Limb (tissue), 2 donors: ENCODE measurements around the gene NRM.
"Not testable (repeated sequence)": the region's sequence is repeated elsewhere in the genome, so short reads cannot be mapped to it uniquely, and the experiment has no call there.

Experiments
- DNase-seq, 2 donors: peaks; one replicate each; pipeline ENCODE4 v3.0.0-alpha.2; 2016; ENCODE audit errors: extremely low spot score in 2 of 2

Gene NRM

DNA sequence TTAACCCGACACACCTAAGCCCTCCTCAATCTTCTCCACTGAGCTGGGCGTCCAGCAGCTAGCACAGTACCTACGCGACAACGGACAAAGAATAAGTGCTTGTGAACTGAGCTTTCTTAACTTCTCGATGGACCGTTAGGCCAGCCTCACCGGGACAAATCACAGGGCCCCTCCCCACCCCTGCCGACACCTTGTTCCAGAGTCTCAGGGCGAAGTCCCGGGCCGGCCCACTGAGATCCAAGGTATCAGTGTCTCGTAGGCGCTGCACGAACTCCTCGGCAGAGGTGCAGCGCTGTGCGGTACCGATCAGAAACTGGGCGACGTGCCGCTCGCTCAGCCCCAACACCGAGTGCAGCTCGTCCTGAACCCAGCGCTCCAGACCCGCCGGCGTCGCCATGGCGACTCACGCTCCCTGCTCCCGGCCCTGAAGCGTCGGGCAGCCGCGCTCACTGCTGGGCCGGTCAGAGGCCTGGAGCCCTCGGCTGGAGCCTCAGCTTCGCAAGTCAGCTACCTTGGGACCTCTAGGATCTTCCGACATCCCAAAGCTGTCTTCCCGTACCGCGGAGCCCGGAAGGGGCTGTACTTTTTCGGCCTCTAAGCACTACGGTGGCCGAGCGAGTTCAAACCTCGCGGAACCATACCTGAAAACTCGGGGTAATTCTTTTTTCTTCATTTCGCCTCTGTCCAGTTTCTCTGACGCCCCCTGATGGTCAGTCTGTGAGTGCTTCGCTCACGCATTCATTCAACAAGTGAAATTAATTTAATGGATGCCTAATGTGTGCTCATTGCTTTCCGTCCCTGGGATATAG is 18.1 kb downstream of the NRM start, which contains the start of gene DHX16:
Gene DHX16, minus strand, starts transcription at position 562 of the 809 bp plus-strand sequence. Its CDS starts 165 bp downstream, at position 397.
- DNase-seq, result peak; percentile 94 to 97

DNA sequence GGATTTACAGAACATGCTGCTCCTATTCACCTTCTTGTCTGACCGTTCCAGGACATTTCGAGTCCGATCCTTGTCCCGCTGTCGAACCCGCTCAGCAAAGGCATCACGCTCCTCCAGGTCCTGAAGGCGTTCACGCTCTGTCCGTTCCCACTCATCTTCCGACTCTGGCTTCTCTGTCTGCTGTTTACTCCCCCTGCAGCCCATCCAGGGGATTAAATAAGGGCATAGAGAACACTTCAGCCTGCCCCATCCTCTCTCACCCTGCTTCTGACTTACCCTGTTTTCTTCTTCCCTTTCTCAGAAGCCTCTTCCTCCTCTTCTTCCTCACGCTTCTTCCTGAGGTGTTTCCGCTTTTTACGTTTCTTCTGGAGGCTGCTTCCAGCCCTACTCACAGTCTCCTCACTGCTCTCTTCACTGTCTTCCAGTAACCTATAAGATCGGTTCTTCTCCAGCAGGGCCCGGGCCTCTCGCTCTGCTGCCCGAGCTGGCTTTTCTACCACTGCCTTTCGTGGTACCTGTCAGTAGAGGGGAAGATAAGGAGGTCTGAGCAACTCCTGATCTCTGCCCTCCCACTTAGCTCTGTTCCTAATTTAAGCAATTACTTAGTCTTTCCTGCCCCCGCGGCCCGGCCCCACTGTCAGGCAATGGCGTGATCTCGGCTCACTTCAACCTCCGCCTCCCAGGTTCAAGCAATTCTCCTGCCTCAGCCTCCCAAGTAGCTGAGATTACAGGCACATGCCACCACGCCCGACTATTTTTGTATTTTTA is 19.8 kb downstream of the NRM start:
- no peak for DNase-seq

DNA sequence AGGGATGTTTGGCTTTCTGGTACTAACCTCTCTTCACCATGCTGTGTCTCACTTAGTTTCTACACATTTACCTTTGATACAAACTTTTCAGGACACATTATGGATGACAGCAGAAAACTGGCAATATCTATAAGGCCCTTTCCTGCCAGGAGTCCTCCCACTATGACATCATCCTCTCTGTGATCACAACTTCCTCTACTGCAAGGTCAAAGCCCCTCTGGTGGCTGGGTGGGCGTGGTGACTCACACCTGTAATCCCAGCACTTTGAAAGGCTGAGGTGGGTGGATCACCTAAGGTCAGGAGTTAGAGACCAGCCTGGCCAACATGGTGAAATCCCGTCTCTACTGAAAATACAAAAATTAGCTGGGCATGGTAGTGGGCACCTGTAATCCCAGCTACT is 24.5 kb downstream of the NRM start:
- DNase-seq, result not testable (repeated sequence)

DNA sequence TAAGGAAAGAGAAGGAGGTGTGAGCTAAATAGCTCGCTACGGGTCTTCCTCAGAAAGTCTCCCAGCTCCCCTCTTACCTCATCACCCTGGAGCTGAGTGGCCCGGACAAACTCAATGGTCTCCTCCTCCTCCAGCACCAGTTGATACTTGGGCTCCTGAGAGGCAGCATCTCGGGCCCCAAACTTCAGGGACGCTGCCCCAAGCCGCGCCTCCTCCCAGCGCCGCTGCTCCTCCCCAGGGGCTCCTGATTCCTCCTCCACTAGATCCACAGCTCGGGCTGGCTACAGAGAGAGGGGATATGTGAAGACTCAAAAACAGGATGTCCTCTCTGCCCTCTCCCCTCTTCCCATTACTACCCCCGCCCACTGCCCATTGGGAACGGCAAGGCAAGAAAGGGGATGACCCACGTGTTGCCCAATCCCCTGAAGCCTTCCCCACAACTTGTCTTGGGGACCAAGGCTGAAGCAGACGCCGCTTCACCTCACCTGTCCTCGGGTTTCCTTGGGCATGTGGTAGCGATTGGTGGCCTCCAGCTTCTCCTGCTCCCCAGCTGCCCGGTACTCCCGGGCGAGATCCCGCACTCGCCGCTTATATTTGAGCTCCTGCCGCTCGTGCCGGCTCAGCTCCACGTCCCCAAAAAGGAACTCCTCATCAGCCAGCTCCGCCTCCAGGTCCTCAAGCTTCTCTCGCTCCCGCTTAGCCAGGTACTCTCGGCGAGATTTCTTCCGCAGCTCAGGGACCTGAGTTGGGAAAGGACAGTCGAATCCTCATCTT is 25.6 kb downstream of the NRM start:
- DNase-seq, result no peak

DNA sequence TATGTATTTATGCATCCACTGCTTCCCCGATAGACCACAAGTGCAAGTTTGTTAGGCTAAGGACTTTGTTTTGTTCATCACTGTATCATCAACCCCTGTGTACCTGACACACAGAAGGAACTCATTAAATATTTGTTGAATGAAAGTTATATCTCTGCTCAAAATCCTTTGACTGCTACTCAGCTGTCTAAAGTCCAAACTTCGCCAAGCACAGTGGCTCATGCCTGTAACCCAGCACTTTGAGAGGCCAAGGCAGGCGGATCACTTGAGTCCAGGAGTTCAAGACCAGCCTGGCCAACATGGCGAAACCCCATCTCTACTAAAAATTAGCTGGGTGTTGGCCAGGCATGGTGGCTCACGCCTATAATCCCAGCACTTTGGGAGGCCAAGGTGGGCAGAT is 32.9 kb downstream of the NRM start:
- DNase-seq, result not testable (repeated sequence)

DNA sequence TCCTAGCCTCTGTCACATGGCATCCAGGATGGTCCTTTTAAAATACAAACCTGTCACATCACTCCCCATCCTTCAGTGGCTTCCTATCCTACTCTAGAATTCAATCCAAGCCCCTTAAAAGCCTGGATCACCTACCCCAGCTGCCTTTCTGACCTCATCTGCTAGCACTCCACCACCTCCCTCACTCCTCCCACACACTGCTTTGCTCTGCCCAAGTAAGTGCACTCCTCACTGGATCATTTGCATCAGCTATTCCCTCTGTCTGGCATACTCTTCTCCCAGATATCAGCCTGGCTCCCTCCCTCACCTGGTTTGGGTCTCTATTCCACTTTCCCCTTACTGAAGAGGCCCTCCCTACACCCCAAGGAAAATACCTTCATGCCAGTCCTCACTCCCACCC is 33.3 kb downstream of the NRM start:
- DNase-seq, result no peak

DNA sequence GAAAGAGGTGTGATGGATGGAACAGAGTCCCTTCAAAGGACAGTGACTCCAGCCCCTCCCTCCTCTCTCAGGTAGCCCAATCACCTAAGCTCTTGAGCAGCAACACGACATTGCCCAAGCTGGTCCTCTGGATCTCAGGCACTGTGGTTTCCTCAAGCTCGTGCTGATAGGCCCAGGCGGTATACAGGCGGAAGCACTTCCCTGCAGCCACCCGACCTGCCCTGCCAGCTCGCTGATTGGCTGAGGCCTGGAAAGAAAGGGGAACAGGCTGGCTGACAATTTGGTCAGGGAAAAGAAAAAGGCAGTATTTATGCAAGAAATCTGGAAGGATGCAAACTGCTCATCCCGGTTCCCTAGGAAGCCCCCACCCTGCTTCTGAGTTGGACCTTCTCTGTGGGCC is 34.3 kb downstream of the NRM start:
- no peak for DNase-seq

DNA sequence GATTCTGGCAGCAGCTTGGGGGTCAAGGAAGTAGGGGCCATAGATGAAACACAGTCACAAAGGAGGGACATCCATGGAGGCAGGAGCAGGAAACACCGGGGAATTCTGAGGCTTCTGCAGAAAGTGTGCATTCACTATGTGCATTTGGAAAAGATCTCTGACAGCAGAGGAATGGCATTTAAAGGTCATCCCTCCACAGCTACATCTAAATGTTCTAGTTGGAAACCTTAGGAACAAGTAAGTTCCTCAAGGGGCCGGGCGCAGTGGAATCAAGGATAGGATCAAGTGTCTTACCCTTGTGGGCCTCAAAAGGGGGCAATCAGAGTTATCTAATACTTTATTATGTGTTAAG is 35.1 kb downstream of the NRM start:
- no peak for DNase-seq

DNA sequence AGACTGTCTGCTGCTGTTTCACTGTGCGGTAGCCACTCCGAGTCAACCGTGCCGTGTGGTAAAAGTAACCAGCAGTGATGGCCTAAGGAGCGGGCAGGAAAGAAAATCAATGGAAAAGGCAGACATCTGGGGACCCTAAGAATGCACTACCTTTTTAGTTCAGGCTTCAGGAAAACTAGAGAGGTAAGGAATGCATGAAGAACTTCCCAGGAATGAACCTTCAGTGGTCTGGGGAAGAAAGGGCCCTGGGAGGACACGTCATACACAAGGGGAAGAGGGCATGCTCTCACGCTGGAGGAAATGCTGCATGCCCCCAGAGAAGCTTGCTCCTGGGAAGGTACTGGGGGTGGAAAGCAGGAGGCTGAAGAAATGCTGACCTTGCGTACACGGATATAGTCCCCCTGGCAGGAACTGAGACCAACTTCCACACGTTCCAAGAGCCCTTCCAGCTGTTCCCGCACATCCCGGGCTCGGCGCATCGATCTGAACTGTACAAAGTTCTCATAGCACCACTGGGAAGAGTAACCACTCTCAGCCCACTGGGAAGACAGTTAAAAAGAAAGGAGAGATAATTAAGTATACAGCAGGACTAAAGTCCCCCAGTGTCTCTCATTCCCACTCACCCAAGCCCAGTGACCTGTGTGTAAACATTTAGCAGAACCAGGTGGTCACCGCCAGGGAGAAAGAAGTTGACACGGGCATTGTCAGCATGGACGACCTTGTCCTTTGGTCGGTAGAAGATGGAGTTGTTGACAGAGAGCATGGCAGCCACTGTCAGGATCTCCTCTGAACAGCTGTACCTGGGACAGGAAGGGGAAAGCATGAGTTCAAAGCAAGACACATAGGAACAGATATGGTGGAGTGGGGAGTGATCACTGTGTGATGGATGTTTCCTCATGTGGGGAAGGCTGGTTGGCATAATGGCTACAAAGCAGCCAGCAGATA is 35.7 kb downstream of the NRM start:
- DNase-seq, result no peak

DNA sequence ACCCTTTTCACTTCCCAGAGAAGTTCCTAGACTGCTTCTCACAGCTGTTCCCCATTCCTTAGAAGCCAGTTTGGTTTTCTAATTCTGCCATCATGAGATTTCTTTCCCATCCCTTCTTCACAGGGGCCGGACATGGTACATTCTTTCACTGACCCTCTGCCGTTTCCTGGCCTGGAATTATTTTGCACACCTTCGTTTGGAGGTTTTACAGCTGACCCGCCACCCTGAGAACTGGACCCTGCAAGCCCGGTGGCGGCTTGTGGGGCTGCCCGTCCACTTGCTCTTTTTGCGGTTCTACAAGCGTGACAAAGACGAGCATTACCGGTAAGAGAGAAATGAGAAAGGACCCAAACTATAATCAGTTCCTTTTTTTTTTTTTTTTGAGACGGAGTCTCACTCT is 39.6 kb downstream of the NRM start:
- no peak for DNase-seq

DNA sequence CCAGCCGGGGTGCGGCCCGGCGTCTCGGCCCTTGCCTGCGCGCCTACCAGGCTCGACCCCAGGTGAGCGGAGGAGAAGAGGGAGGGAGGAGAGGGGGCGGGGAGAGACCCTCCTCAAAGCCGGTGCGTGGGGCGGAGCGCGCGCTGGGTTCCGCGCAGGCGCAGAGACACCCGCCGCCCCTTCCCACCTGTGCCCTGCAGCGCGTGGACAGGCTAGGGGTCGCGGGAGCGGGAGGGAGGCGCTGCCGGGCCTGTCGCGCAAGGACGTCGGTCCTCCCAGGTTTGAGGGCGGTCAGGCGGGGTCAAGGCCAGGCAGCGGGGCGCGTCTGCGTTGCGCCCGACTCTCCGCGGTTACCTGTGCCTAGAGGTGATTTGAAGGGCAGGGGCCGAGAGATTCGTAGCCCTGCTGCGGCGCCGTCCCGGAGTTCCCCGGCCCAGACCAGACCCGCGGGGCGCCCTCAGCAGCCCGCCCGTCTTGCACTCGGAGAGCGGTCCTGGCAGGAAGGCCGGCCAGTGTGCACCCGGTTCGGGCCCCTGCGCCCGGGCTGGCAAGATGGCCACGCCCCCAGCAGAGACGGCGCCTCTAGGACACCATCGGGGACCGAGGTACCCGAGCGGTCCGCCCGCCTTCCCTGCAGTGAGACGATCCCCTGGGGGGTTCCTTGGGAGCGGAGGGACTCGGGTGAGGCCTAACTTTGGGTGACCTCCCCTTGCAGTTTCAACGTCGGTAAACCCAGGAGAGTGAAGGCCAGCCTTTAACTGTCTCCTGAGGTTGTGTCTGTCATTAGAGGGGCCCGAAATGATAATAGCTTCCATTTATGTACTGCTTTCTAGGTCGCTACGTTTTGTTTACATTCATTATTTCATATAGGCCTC is 43.3 kb downstream of the NRM start:
- peak; percentile 77 to 80 for DNase-seq

DNA sequence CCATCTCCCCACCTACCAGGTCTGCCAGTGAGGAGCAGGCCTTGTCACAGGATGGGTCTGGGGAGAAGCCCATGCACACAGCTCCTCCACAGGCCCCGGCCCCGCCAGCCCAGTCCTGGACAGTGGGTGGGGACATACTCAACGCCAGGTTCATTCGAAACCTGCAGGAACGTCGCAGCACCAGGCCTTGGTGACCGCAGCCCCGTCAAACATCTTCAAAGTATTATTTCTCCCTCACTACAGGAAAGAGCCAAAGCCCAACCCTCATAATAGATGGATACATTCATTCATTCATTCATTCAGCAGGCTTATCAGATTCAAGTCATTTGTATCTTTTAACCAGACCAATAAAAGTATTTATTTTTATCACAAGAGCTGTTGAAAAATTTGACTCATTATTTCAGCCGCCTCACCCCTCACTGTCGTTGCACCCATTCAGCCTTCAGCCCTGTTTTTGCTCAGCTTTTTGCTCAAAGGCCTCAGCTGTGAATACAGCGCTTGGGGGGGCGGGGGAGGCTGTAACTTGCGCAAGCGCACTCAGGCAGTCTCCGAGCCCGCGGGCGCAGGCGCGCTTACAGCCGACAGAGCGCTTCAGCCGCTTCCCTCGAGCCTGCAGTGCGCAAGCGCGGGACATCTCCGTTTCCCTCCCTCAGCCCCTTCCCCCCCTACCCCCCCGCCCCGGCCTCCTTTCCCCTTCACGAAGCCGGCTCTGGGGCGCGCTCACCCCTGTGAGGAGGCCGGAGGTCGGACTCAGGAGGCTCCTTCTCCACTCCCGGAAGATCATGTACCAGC is 44.1 kb downstream of the NRM start, which contains the start of gene C6orf136:
Gene C6orf136, plus strand, starts transcription at position 684 of the 792 bp plus-strand sequence. Its CDS starts 99 bp downstream, at position 783.
- peak; percentile 95 for DNase-seq

DNA sequence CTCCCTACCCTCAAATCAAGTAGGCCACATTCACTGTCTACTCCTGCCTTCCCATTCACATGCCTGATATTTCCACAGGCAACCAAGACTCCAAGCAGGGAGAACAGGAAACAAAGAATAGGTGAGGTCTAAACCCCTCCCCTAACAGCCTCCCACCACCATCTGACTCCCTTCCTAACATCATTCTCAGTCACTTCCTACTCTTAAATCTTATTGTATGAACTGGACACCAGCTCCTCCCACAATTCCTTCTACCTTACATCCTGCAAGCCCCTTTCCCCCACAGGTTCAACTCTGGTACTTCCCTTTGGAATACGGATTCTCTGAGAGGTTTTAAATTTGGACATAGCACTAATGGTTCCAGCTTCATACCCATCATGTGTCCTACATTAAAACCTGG is 44.8 kb downstream of the NRM start:
- no peak for DNase-seq

DNA sequence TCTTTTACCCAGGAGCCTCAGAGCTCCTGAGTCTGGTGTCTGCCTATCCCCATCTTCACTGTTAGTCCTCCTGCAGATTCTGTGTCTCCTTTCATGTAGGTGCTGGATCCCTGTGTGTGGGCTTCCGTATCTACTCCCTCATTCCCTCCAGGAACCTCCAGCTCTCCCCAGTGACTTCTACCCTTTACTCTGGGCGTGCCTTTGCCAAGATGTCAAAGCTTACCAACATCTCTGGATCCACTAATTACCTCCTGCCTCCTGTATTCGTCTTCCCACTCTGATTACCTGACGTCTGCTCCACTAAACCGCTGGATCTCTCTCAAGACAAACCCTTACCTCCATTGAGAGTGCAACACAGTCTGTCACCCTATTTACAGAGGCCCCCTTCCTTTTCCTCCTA is 46.0 kb downstream of the NRM start:
- no peak for DNase-seq

DNA sequence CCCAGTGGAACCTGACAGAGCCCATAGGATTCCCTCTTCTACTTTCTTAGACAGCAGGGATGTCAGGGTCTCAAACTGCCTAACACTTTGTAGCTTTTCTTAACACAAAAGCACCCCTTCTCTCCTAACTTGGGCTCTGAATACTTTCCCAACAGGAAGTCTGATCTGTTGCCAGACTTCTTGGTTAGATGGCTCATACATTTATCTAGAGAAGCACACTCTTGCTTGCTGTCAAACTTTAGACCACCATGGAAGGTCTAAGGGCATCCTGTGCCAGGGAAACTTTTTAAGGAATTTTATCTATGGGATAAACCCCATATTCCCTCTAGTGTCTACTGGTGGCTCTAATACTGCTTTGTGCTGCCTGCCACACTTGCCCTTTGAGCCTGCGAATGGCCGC is 47.1 kb downstream of the NRM start:
- no peak for DNase-seq

DNA sequence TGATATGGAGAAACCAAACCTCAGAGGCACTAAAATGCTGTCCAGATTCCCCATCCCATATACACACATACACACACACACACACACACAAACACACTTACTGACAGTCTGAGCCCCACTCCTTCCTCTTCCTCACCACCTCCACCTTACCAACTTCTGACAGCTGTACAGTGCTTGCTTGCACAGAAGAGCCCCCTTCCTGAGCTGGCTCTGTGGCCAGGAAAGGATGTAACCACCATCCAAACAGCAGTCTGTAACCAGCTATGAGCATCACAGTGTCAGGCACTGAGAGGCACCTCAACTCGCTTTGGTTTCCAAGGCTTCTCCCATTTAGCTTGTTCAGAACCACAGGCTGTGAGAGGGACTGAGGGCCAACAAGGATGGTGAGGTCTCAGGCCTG is 49.7 kb downstream of the NRM start:
- DNase-seq, result no peak

DNA sequence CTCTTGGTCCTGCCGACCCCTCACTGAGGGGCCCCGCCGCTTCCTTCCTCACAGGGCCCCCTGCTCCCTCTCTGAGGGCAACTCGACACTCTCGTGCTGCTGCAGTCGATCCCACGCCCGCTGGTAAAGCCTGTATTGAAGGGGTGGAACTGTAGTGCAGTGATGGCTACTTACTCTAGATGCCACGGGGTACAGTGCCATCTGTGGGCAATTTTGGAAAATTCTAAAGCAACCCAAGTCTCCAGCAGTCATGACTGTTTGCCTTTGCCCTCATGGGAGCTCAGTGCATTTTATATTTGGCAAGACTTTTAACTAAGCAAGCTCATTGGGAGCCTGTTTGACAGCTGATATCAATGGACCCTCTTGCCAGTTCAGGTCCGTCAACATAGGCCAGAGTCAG is 50.3 kb downstream of the NRM start:
- no peak for DNase-seq
